K562 (cell line): Measurements from ENCODE around the gene RALA. TPM values are rescaled to one million over a fixed set of nuclear protein-coding genes. Genes with fewer than 3 reads are reported as not detected.
A peak's percentile ranks its signal among the peaks of the same experiment; 100 is the strongest.

ENCODE experiments used
- ATAC-seq: fragments of 200-7000 bp; cut with Tn5 transposase; 3 replicates; pipeline ENCODE4 v1.9.1; 2020; ENCODE audit warnings: moderate library complexity
- BruUV-seq: library from RNA; stranded (reverse); fragments of 400-500 nt; replicated peaks from 2 replicates; lab custom pipeline; 2021; lab: Mats Ljungman, UMichigan
- CTCF ChIA-PET: fragments of 300-600 bp; formaldehyde crosslinking; extraction: SDS; loops from one replicate; lab custom pipeline; 2021; ENCODE audit warnings: low intra/inter-chr PET ratio; lab: Yijun Ruan, JAX
- POLR2A ChIA-PET: fragments of 300-600, 350-650 bp; sonication (Branson Sonifier 250); formaldehyde crosslinking; extraction: SDS; loops from one replicate; lab custom pipeline; 2021; ENCODE audit warnings: antibody characterized with exemption, inconsistent platforms; lab: Yijun Ruan, JAX
- DNase-seq, 4 experiments: peaks; one replicate each; pipeline versions ENCODE4 v3.0.0 to v3.0.0-alpha.2; 2011 to 2018; ENCODE audit warnings: low spot score in 3 of 4, mixed read lengths in 3 of 4; ENCODE audit errors: extremely low read depth in 1 of 4
- FAIRE-seq: peaks from 2 replicates; lab custom pipeline; 2011; peaks lifted over from hg19 to GRCh38; lab: Jason Lieb, UNC
- H2AFZ ChIP-seq: 2 replicates; pipeline ENCODE4 v1.6.0; 2011; ENCODE audit warnings: low read depth, low read length, control low read depth, inconsistent platforms
- H3K27ac ChIP-seq: fragments of 200-600 bp; 3 replicates; pipeline ENCODE4 v1.8.0; 2011; ENCODE audit warnings: low read depth, mild to moderate bottlenecking, control low read depth, inconsistent platforms, low read length, moderate library complexity, mixed read lengths; ENCODE audit errors: extremely low read depth
- H3K27me3 ChIP-seq, 2 experiments: fragments of 300-600 bp in 1 of 2; 2 replicates in 1 of 2; 3 replicates in 1 of 2; pipeline versions ENCODE4 v1.6.0 to v1.8.0; 2011; ENCODE audit warnings: inconsistent platforms in 2 of 2, low read length in 2 of 2, mild to moderate bottlenecking in 1 of 2, mixed read lengths in 1 of 2, moderate library complexity in 1 of 2; ENCODE audit not compliant: control insufficient read depth in 2 of 2, insufficient read depth in 2 of 2
- H3K36me3 ChIP-seq: fragments of 300-600 bp; 3 replicates; pipeline ENCODE4 v1.8.0; 2011; ENCODE audit warnings: mild to moderate bottlenecking, low read length, inconsistent platforms; ENCODE audit not compliant: control insufficient read depth, insufficient read depth
- H3K4me1 ChIP-seq, 2 experiments: fragments of 200-600 bp in 1 of 2; replicated peaks in 1 of 2; 2 replicates in 1 of 2; 3 replicates in 1 of 2; pipeline versions ENCODE4 v1.5.1 to v1.8.0; 2011; ENCODE audit warnings: inconsistent platforms in 2 of 2, low read length in 2 of 2, mild to moderate bottlenecking in 1 of 2, mixed read lengths in 1 of 2, moderate library complexity in 1 of 2; ENCODE audit not compliant: control insufficient read depth in 2 of 2, insufficient read depth in 2 of 2
- H3K4me2 ChIP-seq: 2 replicates; pipeline ENCODE4 v1.6.1; 2011; ENCODE audit warnings: low read length, control low read depth, inconsistent platforms, mixed read lengths; ENCODE audit not compliant: insufficient read depth
- H3K4me3 ChIP-seq: fragments of 200-600 bp; sonication (generic), shearing (Covaris generic); 2 replicates; pipeline ENCODE4 v1.5.1; 2016; ENCODE audit warnings: control low read depth, inconsistent platforms
- H3K79me2 ChIP-seq: fragments of 200-600 bp; 3 replicates; pipeline ENCODE4 v1.8.0; 2011; ENCODE audit warnings: low read length, inconsistent platforms; ENCODE audit not compliant: control insufficient read depth, insufficient read depth
- H3K9ac ChIP-seq, 2 experiments: 2 replicates each; pipeline versions ENCODE4 v1.6.0 to v1.6.1; 2011; ENCODE audit warnings: low read depth in 2 of 2, low read length in 2 of 2, control low read depth in 1 of 2, inconsistent platforms in 1 of 2, mild to moderate bottlenecking in 1 of 2, mixed read lengths in 1 of 2; ENCODE audit not compliant: insufficient read depth in 1 of 2
- H3K9me1 ChIP-seq: one replicate; pipeline ENCODE4 v1.6.0; 2011; ENCODE audit warnings: inconsistent platforms, mild to moderate bottlenecking, low read length, moderate library complexity; ENCODE audit not compliant: control insufficient read depth, insufficient read depth
- H3K9me3 ChIP-seq: replicated peaks from 2 replicates; pipeline ENCODE4 v1.5.1; 2011; ENCODE audit warnings: low read depth, low read length, inconsistent platforms; ENCODE audit not compliant: control insufficient read depth, insufficient read depth
- H4K20me1 ChIP-seq: replicated peaks from 2 replicates; pipeline ENCODE4 v1.6.1; 2011; ENCODE audit warnings: low read length, inconsistent platforms, mixed read lengths; ENCODE audit not compliant: control insufficient read depth, insufficient read depth
- BDP1 ChIP-seq: IDR thresholded peaks from 3 replicates; pipeline ENCODE4 v1.6.1; 2011; ENCODE audit not compliant: insufficient read length, insufficient read depth
- CBFA2T3 ChIP-seq: fragments of 450-650 bp; IDR thresholded peaks from 2 replicates; pipeline ENCODE4 v1.6.1; 2017
- CBX3 ChIP-seq, 2 experiments: IDR thresholded peaks; 1 replicate in 1 of 2; 2 replicates in 1 of 2; pipeline ENCODE4 v1.6.1; 2012; ENCODE audit warnings: inconsistent platforms in 2 of 2, low read length in 2 of 2, borderline replicate concordance in 1 of 2, control low read depth in 1 of 2
- EP400 ChIP-seq: fragments of 450-650 bp; IDR thresholded peaks from 2 replicates; pipeline ENCODE4 v1.6.1; 2017; ENCODE audit warnings: antibody characterized with exemption, mild to moderate bottlenecking, moderate library complexity
- GABPB2 ChIP-seq: fragments of 250-450 bp; sonication (Bioruptor Pico); conservative IDR thresholded peaks from 2 replicates; pipeline ENCODE4 v1.5.1; 2021; ENCODE audit warnings: mild to moderate bottlenecking
- HOMEZ ChIP-seq: fragments of 250-450 bp; sonication (Bioruptor Pico); IDR thresholded peaks from 2 replicates; pipeline ENCODE4 v1.4.0; 2020; ENCODE audit warnings: mild to moderate bottlenecking, moderate library complexity
- KDM4B ChIP-seq, 2 experiments: fragments of 450-650 bp in 1 of 2; sonication (generic) in 1 of 2; IDR thresholded peaks; 2 replicates each; pipeline ENCODE4 v1.6.1; 2016 to 2017; ENCODE audit warnings: borderline replicate concordance in 2 of 2, antibody characterized with exemption in 1 of 2, low read depth in 1 of 2, mild to moderate bottlenecking in 1 of 2
- POU5F1 ChIP-seq: fragments of 150-350 bp; IDR thresholded peaks from 2 replicates; pipeline ENCODE4 v1.6.1; 2014; ENCODE audit warnings: borderline replicate concordance, low read length, low read depth, mild to moderate bottlenecking; ENCODE audit not compliant: partially characterized antibody
- SAFB2 ChIP-seq: fragments of 200-400 bp; formaldehyde crosslinking; IDR thresholded peaks from 2 replicates; pipeline ENCODE4 v1.6.1; 2018; ENCODE audit warnings: borderline replicate concordance, low read length, low read depth, moderate library complexity; ENCODE audit not compliant: severe bottlenecking
- SMARCC2 ChIP-seq: fragments of 450-650 bp; IDR thresholded peaks from 2 replicates; pipeline ENCODE4 v1.6.1; 2017; ENCODE audit warnings: antibody characterized with exemption, moderate library complexity, mild to moderate bottlenecking, low read depth
- ZNF121 ChIP-seq: sonication (generic); formaldehyde crosslinking; conservative IDR thresholded peaks from 2 replicates; pipeline ENCODE4 v1.8.0; 2022; ENCODE audit warnings: missing genetic modification reagents
- ZNF354B ChIP-seq: fragments of 250-450 bp; sonication (Bioruptor Pico); IDR thresholded peaks from 2 replicates; pipeline ENCODE4 v1.4.0; 2020
- ZNF507 ChIP-seq: conservative IDR thresholded peaks from 2 replicates; pipeline ENCODE4 v1.6.1; 2017; ENCODE audit warnings: missing genetic modification characterization, missing compliant biosample characterization
- ZNF717 ChIP-seq: fragments of 250-450 bp; sonication (Bioruptor Pico); IDR thresholded peaks from 2 replicates; pipeline ENCODE4 v1.5.0; 2021
- WGBS: fragments of 100-300 bp; shearing (Covaris generic); methylation state at CpG from one replicate; pipeline ENCODE4 v1.1.6; 2016; ENCODE audit warnings: low coverage, mixed read lengths; ENCODE audit not compliant: insufficient coverage; ENCODE audit errors: missing lambda C conversion rate; 5-methylcytosine and 5-hydroxymethylcytosine counted together
- in situ Hi-C: fragments of 300-500 bp; cut with MboI; formaldehyde crosslinking; loops from 4 replicates; pipeline ENCODE4 v1.15.0; 2018; ENCODE audit warnings: inconsistent platforms, mixed read lengths
- intact Hi-C: fragments of 100-400 bp; cut with micrococcal nuclease; formaldehyde crosslinking; loops from 2 replicates; pipeline ENCODE4 v1.14.2; 2022
- polyA plus RNA-seq, 8 experiments: library from polyadenylated mRNA; depleted of rRNA in 4 of 8; stranded (reverse) in 5 of 8; unstranded in 3 of 8; fragments of >200 nt; fragmentation: Nextera tagmentation in 2 of 8; fragmentation: Illumina TruSeq in 1 of 8; extraction: Ambion mirVana in 2 of 8; extraction: Trizol in 1 of 8; gene quantifications; 2 replicates each; pipeline versions ENCODE4 v1.2.1 to v1.2.3, GENCODE V29; 2011 to 2014; ENCODE audit warnings: inconsistent platforms in 1 of 8, missing spikeins in 1 of 8
- total RNA-seq, 7 experiments: library from RNA; depleted of rRNA in 6 of 7; stranded (reverse); fragments of >200 nt in 6 of 7; fragmentation: Illumina TruSeq in 2 of 7; extraction: Trizol in 2 of 7; gene quantifications; 2 replicates each; pipeline versions ENCODE4 v1.2.1 to v1.2.3, GENCODE V29; 2011 to 2021; ENCODE audit warnings: low replicate concordance in 1 of 7

RALA gene
- total and polyA plus RNA-seq, 9 of the 15 experiments (the other 6 are each of a cell fraction or from before 2014, with no cell fraction given): 7.2 to 28.0 (median 25.7) TPM

GRCh38 chr7:39606352-39606751 is 17.0 kb upstream of the RALA start:
- in situ Hi-C loops: no loop called here
- no TSS peak for BruUV-seq
- ChIA-PET CTCF (no interaction called here), POLR2A (interaction anchor here (1.1 kb wide), 1 partner anchor 17 kb away, joined by 4 read pairs; the partner anchor contains the start of gene RALA)
- Histone ChIP-seq H3K4me3 (no peak overlapping the region), H3K27ac (no peak overlapping the region), H3K9ac (no peak overlapping the region), H3K27me3 (no peaks in the 10 kb centered on the region), H4K20me1 (no peaks in the 10 kb centered on the region), H2AFZ (no peak overlapping the region), H3K79me2 (no peaks in the 10 kb centered on the region), H3K9me1 (no peaks in the 10 kb centered on the region), H3K4me2 (no peak overlapping the region), H3K9me3 (no peaks in the 10 kb centered on the region), H3K4me1 (peaks cover 4 to 6% of the 10 kb centered on the region in 2 experiments; a peak in 3 of 5 replicates), H3K36me3 (no peaks in the 10 kb centered on the region)
- intact Hi-C loops: no loop called here
- DNase-seq (no peak), ATAC-seq (no peak), FAIRE-seq (peak; percentile 51)
- WGBS: 28% methylated on average over 2 of the region's 2 CpGs
- 0 out of 2 replicates have a peak, but pooled peaks have one; percentile 8 for TF ChIP-seq CBFA2T3
- no peak for TF ChIP-seq POU5F1
- TF ChIP-seq ZNF507 (tag): no peak

- H2AFZ ChIP-seq: 0 out of 2 replicates have a peak overlapping the region, but pooled peaks have one; percentile 27
- ATAC-seq: no peak
- no peaks in the 10 kb centered on the region for H3K9me3 ChIP-seq
- no peak overlapping the region for H3K9ac ChIP-seq
- no TSS peak for BruUV-seq
- no peaks in the 10 kb centered on the region for H3K79me2 ChIP-seq
- H3K4me2 ChIP-seq: no peak overlapping the region
- H3K9me1 ChIP-seq: no peaks in the 10 kb centered on the region
- peaks cover 4 to 6% of the 10 kb centered on the region in 2 experiments; a peak in 3 of 5 replicates for H3K4me1 ChIP-seq
- CTCF ChIA-PET: no interaction called here
- no peaks in the 10 kb centered on the region for H3K36me3 ChIP-seq
- TF ChIP-seq EP400: no peak
- no peak for TF ChIP-seq KDM4B (IDR thresholded peaks at IDR 0.05; ENCODE audit: borderline replicate concordance in 2 of 2, low read depth in 1 of 2)
- no peak for TF ChIP-seq SAFB2
- TF ChIP-seq ZNF717: no peak
- no peak for TF ChIP-seq GABPB2 (CRISPR knock-in tag)
- TF ChIP-seq BDP1: no peak
- no peak for TF ChIP-seq ZNF354B (CRISPR knock-in tag)
- no peak for TF ChIP-seq SMARCC2
- TF ChIP-seq HOMEZ (CRISPR knock-in tag): no peak
- no peak for TF ChIP-seq CBX3 (IDR thresholded peaks at IDR 0.05; ENCODE audit: borderline replicate concordance in 1 of 2, low read length in 2 of 2)
- no peak for TF ChIP-seq ZNF121 (CRISPR knock-in tag)
- intact Hi-C loops: no loop called here
- POLR2A ChIA-PET: no interaction called here
- DNase-seq: no peak
- no peaks in the 10 kb centered on the region for H4K20me1 ChIP-seq
- in situ Hi-C loops: no loop called here
- no peak for FAIRE-seq
- no peak overlapping the region for H3K4me3 ChIP-seq
- H3K27me3 ChIP-seq: no peaks in the 10 kb centered on the region
- WGBS: 44% methylated on average over 2 of the region's 2 CpGs
- H3K27ac ChIP-seq: no peak overlapping the region
Measured at GRCh38 chr7:39606941-39607340, 16.4 kb upstream of the RALA start.
